Fibroblast of mammary gland (primary cell): Measurements from ENCODE around the gene DOCK10.

ENCODE experiments used
- DNase-seq: peaks from one replicate; pipeline ENCODE4 v3.0.0-alpha.2; 2010; ENCODE audit warnings: low read depth
- H3K4me3 ChIP-seq: 2 replicates; pipeline ENCODE4 v1.5.1; 2011; ENCODE audit warnings: low read depth, mild to moderate bottlenecking, low read length, moderate library complexity; ENCODE audit not compliant: control insufficient read depth
- TF ChIP-seq, protein P1 (sequence below): conservative IDR thresholded peaks from 2 replicates; pipeline ENCODE4 v1.5.1; 2011; ENCODE audit warnings: low read depth, low read length, inconsistent platforms; ENCODE audit not compliant: control insufficient read depth, insufficient read depth

The DOCK10 gene

GRCh38 chr2:224999754-225000153, 42.5 kb downstream of the DOCK10 start:
- DNase-seq: no peak
- TF ChIP-seq, protein P1, sequence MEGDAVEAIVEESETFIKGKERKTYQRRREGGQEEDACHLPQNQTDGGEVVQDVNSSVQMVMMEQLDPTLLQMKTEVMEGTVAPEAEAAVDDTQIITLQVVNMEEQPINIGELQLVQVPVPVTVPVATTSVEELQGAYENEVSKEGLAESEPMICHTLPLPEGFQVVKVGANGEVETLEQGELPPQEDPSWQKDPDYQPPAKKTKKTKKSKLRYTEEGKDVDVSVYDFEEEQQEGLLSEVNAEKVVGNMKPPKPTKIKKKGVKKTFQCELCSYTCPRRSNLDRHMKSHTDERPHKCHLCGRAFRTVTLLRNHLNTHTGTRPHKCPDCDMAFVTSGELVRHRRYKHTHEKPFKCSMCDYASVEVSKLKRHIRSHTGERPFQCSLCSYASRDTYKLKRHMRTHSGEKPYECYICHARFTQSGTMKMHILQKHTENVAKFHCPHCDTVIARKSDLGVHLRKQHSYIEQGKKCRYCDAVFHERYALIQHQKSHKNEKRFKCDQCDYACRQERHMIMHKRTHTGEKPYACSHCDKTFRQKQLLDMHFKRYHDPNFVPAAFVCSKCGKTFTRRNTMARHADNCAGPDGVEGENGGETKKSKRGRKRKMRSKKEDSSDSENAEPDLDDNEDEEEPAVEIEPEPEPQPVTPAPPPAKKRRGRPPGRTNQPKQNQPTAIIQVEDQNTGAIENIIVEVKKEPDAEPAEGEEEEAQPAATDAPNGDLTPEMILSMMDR: no peak
- H3K4me3 ChIP-seq: no peak overlapping the region

GRCh38 chr2:224999321-224999720, 42.9 kb downstream of the DOCK10 start:
- TF ChIP-seq, protein P1: no peak
- no peak overlapping the region for H3K4me3 ChIP-seq
- no peak for DNase-seq

DNA sequence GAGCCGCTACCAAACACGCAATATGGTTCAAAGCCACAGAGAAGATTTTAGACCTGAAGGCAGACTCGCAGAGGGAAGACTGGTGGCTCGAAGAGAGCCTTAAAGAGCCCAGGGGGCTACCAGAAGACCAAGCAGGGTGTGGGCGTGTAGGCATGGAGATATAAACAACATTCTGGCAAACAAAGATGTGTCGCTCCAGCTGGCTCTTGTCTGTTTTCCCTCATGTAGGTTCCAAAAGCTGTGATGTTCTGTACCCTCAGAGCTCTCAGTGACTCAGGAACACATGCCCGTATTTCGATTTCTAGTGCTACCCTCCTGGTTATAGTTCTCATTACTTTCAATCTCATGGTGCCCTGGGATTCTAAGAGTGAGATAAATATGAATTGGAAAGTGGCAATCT, 44.5 kb downstream of the DOCK10 start:
- DNase-seq: peak; percentile 62
- TF ChIP-seq, protein P1: no peak
- H3K4me3 ChIP-seq: no peak overlapping the region

DNA sequence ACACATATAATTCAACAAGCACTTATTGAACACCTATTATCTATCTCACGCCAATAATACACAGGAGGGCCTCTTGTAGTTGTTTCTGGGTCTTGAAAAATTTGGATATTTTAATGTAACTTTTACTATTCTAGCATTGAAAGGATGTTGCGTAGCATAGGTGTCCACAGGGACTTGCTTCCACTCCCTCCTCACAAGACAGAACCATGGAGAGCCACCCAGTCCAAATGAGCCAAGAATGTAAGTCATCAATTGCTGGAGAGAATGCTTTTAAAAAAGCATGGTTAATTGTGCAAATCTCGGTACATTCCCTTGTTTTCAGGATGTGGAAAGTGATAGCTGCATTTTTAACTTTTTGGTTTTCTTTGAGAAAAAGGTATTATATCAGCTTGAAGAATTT, 46.8 kb downstream of the DOCK10 start:
- DNase-seq: no peak
- TF ChIP-seq, protein P1: no peak
- H3K4me3 ChIP-seq: no peak overlapping the region

DNA sequence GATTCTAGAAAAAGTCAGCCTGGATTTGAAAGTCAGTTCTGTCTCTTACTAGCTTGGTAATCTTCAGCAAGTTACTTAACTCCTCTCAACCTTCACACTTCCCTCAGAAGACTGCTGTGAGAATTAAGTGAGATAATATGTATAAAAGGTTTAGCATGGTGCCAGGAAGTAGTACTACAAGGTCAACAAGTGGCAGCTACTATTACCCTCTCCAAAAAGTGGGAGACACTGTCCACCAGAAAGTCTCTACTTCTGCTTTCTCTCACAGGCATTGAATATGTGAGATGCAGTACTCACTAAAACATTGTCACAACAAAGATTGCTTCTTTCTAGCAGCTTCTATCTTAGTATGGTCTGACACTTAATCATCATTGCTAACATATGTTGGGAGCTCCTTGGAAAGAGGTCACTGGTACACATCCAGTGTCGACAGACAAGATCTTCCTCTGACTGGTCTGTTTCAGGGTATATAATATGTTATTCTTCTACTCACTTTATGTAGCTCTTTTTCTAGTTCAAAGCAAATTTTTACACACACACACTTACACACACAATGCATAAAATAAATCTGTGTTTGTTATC, 47.9 kb downstream of the DOCK10 start:
- H3K4me3 ChIP-seq: no peak overlapping the region
- TF ChIP-seq, protein P1: no peak
- no peak for DNase-seq

- TF ChIP-seq, protein P1: no peak
- DNase-seq: no peak
- H3K4me3 ChIP-seq: no peak overlapping the region
Measured at GRCh38 chr2:224990710-224991109, 51.6 kb downstream of the DOCK10 start.

DNA sequence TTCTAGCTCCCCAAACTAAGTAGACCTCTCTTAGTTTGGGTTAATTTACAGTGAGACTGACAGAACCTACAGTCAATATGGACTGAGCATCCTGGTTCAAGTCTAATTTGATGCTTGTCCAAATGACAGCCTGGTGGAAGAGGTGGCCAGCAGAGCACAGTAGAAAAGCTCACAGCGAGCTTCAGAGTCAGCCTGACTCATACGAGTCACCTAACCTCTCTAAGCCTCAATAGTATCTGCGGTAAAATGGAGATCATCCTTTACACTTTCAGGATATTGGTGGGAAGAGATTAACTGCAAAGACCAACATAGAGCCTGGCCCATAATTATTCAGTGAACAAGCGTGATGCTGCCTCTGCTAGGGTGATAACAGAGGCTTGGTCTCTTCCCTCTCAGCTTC, 54.5 kb downstream of the DOCK10 start:
- H3K4me3 ChIP-seq: no peak overlapping the region
- TF ChIP-seq, protein P1: no peak
- peak; percentile 73 for DNase-seq
